Fibroblast of gingiva (primary cell): ENCODE measurements around the gene PRR35.

Source experiments
- DNase-seq: peaks from one replicate; pipeline ENCODE4 v3.0.0-alpha.2; 2011; ENCODE audit warnings: low read depth

Gene PRR35

DNA sequence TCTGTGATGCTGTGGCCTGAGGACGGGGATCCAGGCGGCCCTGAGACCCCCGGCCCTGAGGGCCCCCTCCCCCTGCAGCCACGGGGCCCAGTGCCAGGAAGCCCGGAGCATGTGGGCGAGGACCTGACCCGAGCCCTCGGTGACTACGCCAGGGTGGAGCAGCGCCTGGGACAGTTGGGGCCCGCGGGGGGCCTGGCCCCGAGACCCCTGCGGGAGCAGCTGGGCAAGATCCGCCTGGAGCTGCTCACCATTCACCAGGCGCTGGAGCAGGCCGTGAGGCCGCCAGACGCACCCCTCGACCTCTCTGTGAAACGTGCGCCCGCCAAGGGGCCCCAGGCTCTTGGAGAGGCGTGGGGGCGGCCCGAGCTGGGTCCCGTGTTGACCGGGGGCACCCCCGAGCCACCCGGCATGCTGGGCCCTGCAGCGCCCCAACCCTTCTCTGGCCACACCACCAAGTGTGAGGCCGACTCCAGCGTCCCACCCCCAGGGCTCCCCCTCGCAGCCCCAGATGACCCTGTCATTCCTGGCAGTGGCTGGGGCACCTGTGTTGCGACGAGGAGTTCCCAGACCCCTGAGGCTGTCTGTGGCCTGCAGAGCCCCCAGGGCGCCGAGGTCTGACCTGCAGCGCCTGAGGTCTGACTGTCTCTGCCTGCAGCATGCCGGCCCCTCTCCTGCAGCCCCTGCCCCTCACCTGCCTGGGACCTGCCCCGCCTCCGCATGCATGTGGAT, 4.7 kb downstream of the PRR35 start:
- DNase-seq: no peak

DNA sequence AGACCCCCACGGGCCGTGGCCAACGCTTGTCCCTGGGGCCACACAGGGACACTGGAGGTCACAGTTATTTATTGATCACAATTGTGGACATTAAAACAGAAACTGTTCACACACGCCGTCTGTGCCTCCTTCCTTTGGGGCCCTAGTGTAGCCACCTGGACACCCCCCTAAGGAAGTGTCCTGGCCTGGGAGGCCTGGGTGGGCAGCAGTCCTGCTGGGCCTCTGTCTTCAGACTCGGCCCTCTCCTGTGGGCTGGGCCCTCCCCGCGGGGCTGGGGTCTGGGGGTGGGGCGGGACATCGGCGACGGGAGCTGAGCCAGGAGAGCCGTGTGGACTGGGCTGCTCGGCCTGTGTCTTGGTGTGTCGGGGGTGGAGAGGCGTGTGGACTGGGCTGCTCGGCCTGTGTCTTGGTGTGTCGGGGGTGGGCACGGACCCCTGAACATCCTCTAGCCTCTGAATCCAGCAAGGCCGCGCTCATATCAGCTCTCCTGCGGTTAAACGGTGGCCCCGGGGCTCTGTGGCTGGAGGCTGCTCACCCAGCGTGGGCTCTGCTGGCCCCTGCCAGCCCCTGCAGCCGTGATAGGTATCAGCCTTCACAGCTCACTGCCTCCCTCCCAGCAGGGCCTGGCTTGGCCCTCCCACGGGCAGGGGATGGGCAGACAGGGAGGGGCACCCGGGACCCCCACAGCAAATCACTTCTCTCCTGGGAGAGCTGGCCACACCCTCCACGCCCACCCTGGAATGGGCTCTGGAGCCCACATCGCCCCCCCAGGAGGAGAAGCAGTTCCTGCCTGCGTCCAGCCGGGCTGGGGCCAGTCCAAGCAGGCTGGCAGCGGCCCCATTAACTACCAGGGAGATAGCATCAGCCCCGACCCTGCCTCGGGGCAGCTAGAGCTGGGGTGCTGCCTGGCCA, 5.5 kb downstream of the PRR35 start:
- DNase-seq: no peak

- peak; percentile 44 for DNase-seq
Measured at GRCh38 chr16:566475-567372, 6.5 kb downstream of the PRR35 start, which contains the start of gene NHLRC4. Gene NHLRC4 (plus strand): TSS chr16:567005. CDS start chr16:568048, 1,043 bp downstream.

- DNase-seq: no peak
Measured at GRCh38 chr16:567373-568256, 7.4 kb downstream of the PRR35 start.

DNA sequence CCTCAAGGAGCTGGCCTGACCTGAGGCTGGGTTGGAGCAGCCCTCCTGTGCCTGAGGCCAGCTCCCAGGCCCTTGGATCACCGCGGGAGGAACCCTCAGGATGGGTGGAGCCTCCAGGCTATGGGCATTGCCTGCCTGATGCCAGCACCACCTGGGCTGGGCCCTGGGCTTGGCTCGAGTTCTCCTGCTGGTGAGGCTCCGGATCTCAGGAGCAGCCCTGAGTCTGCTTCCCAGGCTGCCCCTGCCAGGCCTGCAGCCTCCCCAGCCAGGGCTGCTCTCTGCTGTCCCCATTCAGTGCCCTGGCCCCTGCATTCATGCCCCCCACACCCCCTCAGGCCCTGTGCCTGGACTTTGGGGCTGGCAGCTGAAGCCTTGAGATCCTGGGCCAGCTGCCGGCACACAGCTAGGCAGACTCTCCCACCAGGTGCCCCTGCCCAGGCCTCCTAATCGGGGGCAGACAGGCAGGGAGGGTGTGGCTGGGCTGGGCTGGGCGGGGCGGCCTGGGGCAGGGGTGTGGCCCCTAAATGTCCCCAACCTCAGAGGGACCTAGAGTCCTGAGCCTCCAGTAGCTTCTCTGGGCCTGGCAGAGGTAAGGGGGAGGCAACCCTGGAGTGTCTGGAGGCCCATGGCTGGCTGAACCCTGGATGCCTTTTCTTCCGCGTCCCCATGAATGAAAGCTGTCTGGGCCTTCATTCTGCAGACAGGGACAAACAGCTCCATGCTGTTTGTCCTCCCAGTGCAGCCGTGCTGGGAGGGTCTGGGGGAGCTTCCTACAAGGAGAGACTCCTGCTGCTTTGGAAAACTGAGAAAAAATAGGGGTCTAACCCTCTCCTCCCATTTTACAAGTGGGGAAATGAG, 8.4 kb downstream of the PRR35 start:
- no peak for DNase-seq

DNA sequence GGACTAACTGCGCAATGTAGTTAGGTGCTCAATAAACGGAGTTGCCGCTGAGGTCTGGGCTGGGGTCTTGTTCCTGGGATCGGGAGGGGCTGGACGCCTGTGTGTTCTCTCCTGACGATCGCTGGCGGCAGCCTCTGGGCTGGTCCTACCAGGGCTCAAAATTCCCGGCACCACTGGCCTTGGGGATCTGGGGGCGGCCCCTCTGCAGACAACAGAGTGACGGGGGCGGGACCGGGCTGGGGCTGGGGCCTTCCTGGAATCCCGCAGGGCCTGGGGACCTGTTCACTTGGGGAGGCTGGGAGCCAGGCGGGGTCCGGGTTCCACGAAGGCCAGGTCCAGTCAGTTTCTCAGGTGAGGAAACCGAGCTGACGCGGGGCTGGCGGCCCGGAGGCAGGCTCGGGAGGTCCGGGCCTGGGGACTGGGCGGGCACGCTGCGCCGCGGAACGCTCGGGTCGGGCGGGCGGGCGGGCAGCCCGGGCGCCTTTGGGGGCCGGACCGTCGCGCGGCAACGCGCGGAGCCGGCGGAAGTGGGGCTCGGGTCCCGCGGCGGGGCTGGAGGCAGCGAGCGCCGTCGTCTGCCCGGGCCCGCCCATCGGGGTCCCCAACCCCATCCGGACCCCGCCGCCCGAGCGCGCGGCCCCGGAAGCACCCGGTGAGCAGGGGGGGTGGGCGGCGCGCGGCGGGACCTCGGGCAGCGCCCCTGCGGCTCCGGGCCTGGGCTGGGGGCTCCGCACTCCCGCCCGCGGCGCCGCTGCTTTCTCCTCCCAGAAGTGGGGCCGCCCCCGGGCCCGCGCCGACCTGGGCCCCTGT, 9.5 kb downstream of the PRR35 start, which contains the start of gene PIGQ:
Gene PIGQ (plus strand): TSS at position 524 of the 810 bp plus-strand sequence. CDS start 4,107 bp downstream, outside the sequence.
- DNase-seq: peak; percentile 59

- DNase-seq: no peak
Measured at GRCh38 chr16:572865-573650, 12.9 kb downstream of the PRR35 start.

DNA sequence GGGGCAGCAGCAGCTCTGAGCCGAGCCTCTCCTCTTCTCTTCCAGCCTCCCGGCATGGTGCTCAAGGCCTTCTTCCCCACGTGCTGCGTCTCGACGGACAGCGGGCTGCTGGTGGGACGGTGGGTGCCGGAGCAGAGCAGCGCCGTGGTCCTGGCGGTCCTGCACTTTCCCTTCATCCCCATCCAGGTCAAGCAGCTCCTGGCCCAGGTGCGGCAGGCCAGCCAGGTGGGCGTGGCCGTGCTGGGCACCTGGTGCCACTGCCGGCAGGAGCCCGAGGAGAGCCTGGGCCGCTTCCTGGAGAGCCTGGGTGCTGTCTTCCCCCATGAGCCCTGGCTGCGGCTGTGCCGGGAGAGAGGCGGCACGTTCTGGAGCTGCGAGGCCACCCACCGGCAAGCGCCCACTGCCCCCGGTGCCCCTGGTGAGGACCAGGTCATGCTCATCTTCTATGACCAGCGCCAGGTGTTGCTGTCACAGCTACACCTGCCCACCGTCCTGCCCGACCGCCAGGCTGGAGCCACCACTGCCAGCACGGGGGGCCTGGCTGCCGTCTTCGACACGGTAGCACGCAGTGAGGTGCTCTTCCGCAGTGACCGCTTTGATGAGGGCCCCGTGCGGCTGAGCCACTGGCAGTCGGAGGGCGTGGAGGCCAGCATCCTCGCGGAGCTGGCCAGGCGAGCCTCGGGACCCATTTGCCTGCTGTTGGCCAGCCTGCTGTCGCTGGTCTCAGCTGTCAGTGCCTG, 14.0 kb downstream of the PRR35 start:
- DNase-seq: no peak

- no peak for DNase-seq
Measured at GRCh38 chr16:575354-576196, 15.4 kb downstream of the PRR35 start.

- DNase-seq: no peak
Measured at GRCh38 chr16:576197-576822, 16.1 kb downstream of the PRR35 start.

- DNase-seq: no peak
Measured at GRCh38 chr16:576823-577201, 16.6 kb downstream of the PRR35 start.

GRCh38 chr16:577796-578195, 17.6 kb downstream of the PRR35 start:
- DNase-seq: no peak

- DNase-seq: no peak
Measured at GRCh38 chr16:578232-578869, 18.2 kb downstream of the PRR35 start.

DNA sequence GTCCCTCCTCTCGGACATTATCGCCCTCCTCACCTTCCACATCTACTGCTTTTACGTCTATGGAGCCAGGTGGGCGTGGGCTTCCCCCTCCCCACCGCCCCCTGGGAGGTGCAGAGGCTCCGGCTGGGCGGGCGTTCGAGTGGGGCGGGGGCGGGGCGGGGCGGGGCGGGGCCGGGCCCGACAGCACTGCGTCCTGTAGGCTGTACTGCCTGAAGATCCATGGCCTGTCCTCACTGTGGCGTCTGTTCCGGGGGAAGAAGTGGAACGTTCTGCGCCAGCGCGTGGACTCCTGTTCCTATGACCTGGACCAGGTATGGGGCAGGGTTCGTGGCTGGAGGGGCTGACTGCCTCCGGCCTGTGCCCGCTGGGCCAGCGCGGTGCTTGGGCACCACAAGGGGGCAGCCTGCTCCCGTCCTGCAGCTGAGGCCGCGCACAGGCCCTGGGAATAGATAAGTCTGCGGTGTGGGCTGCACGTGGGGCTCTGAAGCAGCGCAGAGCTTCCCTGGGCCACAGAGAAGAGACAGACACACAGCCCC, 18.7 kb downstream of the PRR35 start:
- DNase-seq: peak; percentile 62
